ENCODE measurements around the gene WNT8B.
A peak's percentile ranks its signal among the peaks of the same experiment; 100 is the strongest.

Gene WNT8B, protein sequence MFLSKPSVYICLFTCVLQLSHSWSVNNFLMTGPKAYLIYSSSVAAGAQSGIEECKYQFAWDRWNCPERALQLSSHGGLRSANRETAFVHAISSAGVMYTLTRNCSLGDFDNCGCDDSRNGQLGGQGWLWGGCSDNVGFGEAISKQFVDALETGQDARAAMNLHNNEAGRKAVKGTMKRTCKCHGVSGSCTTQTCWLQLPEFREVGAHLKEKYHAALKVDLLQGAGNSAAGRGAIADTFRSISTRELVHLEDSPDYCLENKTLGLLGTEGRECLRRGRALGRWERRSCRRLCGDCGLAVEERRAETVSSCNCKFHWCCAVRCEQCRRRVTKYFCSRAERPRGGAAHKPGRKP

DNA sequence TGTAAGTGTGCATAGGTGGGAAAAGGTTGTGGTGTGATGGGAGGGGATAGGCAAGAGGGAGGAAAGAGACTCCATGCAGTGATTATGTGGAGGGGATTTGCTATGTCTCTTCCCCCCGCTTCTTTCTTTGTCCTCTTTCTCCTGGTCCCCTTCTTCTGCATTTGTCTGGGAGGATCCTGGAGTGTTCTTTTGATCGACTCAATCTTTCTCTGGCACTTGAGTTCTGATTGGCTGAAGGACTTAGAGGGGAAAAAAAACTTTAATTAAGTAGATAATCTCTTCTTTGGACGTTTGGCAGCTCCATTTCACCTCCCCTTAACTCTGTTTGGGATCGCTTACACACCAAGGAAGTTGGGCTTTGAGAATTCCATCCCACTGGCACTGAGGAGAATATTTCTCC, at the start of gene WNT8B:
Gene WNT8B (plus strand): TSS at position 301 of the 400 bp plus-strand sequence. CDS start 160 bp downstream, outside the sequence.
- TF ChIP-seq JUND (IDR thresholded peaks at IDR 0.05; ENCODE audit: low read depth), result no peak

DNA sequence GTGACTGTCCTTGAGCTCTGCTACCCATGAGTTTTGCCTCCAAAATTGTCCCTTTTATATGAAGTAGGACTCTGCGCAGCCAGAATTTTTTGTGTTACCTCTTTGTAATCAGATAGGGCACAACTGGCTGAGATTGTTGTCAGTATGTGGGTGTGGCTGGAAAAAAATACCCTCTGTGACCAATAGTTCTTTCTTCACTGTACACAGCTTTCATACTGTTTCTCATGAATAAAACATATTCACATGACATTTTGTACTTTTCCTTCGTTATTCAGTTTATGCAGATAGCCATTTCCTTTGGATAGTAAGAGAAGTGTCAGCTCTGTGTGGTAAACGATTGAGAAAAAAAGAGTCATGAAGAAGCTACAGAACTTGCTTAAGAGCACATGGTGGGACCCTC, 49.6 kb upstream of the WNT8B start:
- DNase-seq (ENCODE audit: low read depth in 1 of 2, low spot score in 1 of 2), result no peak
- TF ChIP-seq JUND (IDR thresholded peaks at IDR 0.05; ENCODE audit: low read depth), result no peak
- in situ Hi-C loops (cut with HindIII; ENCODE audit: low pct_unique_long_range_greater_than_20kb, low sequenced_read_pairs), result no loop called here

More for the DNA sequence above, at the start of gene WNT8B:
- no peak for DNase-seq (ENCODE audit: low read depth in 1 of 2, low spot score in 1 of 2)
- in situ Hi-C loops (cut with HindIII; ENCODE audit: low pct_unique_long_range_greater_than_20kb, low sequenced_read_pairs), result no loop called here

DNA sequence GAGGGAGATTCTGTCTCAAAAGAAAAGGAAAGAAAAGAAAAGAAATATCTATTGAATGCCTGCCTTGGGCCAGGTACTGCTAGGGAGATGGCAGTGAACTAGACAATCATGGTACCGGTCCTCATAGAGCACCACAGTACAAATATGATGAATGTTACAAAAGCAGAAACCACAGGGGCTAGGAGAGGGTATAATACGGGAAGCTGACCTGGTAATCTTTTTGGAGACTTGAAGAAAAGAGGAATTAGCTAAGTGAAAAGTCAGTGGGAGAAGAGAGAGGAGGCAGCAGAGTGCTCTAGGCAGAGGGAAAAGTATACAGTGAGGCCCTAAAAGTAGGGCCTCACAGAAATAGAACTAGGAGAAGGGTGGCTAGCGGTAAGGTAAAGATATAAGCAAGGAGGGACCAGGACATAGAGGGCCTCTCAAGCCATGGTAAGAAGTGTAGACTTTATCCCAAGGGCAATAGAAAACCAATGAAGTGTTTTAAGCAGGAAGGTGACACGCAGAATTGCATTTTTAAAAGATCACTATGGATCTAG, 42.8 kb upstream of the WNT8B start:
- in situ Hi-C loops (cut with HindIII; ENCODE audit: low pct_unique_long_range_greater_than_20kb, low sequenced_read_pairs), result no loop called here
- no peak for TF ChIP-seq JUND (IDR thresholded peaks at IDR 0.05; ENCODE audit: low read depth)
- DNase-seq (ENCODE audit: low read depth in 1 of 2, low spot score in 1 of 2), result no peak

DNA sequence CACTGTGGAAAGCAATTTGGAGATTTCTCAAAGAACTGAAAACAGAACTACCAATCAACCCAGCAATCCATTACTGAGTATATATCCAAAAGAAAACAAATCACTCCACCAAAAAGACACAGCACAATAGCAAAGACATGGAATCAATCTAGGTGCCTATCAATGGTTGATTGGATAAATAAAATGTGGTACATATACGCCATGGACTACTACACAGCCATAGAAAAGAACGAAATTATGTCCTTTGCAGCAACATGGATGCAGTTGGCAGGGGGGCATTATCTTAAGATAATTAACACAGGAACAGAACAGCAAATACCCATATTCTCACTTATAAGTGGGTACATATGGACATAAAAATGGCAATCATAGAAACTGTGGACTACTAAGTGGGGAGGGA, 35.4 kb upstream of the WNT8B start:
- in situ Hi-C loops (cut with HindIII; ENCODE audit: low pct_unique_long_range_greater_than_20kb, low sequenced_read_pairs), result no loop called here
- DNase-seq (ENCODE audit: low read depth in 1 of 2, low spot score in 1 of 2), result no peak
- no peak for TF ChIP-seq JUND (IDR thresholded peaks at IDR 0.05; ENCODE audit: low read depth)

DNA sequence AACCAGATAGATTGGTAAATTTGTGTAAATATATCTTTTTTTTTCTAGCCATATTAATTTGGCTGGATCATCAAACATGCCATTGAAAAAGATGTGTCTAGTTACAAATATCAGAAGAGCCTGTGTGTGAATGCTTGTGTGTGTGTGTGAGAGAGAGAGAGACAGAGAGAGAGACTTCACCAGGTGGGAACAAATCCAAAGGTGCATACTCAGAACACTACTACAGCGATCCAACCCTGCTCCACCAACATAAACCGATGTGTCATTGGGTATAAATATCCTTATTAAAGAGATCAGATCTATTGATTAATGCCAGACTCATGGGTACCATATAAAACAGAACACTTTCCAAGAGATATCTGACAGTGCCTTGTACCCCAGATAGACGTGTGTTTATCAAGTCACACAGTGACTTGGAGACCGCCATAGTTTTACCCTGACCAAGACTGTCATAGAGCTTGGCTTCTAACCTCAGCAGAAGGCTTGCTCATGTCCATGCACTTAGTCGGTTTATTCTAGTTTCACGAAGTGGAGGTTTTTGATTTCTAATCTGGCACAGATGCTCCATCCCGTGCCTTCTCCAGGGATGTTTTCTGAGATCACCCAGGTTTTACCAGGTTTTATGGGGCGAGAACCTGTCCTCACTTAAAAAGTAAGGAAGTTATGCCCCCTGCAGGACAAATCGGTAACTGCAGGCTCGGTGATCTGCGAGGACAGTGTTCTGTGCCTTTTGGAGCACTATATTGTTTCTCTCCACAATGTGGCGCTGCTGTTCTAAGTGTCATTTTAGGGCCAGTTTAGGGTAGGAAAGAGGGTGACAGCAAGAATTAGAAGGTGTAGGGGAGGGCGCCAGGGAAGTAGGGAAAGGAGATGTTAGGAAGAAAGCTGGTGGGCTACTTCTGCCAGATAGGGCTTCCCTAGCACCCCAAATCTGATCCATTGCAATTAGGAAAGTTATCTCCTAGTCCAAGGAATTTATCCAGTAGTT, 29.3 kb upstream of the WNT8B start:
- in situ Hi-C loops (cut with HindIII; ENCODE audit: low pct_unique_long_range_greater_than_20kb, low sequenced_read_pairs), result no loop called here
- TF ChIP-seq JUND (IDR thresholded peaks at IDR 0.05; ENCODE audit: low read depth), result no peak
- peak; percentile 75 to 97 for DNase-seq (ENCODE audit: low read depth in 1 of 2, low spot score in 1 of 2)

DNA sequence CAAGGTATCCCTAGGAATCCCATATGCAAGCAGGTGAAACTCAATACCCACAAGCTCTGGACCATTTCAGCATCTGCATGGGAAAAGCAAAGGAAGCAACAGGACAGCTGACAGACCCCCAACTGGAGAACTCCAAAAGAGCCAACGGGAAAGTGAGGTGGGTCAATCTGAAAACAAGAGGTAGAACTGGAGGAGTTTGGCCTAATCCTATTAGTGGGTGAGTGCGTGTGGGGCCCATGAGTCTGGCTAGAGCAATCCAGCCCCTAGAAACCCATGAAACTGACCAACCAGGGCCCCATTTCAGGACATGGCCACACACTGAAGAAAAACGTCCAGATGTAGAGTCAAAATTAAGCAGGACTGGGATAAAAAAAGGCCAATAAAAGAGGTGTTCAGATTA, 26.6 kb upstream of the WNT8B start:
- TF ChIP-seq JUND (IDR thresholded peaks at IDR 0.05; ENCODE audit: low read depth), result no peak
- no peak for DNase-seq (ENCODE audit: low read depth in 1 of 2, low spot score in 1 of 2)
- in situ Hi-C loops (cut with HindIII; ENCODE audit: low pct_unique_long_range_greater_than_20kb, low sequenced_read_pairs), result no loop called here

DNA sequence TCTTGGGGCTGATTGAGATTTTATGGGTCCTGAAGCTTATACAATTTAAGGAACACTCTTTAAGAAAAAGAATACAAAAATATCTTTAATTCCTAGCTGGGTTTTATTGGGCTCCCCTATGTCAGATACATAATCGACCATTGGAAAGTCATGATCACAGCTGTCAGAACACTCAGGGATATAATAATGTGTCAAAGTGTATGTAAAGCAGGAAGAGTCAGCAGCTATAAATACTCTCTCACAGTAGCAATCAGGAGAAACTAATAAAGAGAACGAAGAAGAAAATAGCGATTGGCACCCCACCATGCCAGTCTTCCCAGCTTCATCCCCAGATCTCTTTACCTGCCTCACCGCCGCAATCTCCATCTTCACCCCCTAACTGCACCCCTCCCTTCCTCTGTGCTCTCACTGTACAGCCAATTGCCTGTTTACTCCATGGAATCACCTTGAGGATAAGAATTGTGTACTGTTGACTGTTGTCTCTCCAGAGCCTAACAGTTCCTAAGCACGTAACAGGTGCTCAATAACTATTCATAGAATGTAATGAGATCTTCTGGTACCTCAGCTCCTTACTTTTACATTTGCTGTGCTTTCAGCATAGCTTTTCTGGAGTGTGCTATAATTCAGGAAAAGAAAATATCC, 24.0 kb upstream of the WNT8B start:
- DNase-seq (ENCODE audit: low read depth in 1 of 2, low spot score in 1 of 2), result no peak
- in situ Hi-C loops (cut with HindIII; ENCODE audit: low pct_unique_long_range_greater_than_20kb, low sequenced_read_pairs), result no loop called here
- TF ChIP-seq JUND (IDR thresholded peaks at IDR 0.05; ENCODE audit: low read depth), result no peak

DNA sequence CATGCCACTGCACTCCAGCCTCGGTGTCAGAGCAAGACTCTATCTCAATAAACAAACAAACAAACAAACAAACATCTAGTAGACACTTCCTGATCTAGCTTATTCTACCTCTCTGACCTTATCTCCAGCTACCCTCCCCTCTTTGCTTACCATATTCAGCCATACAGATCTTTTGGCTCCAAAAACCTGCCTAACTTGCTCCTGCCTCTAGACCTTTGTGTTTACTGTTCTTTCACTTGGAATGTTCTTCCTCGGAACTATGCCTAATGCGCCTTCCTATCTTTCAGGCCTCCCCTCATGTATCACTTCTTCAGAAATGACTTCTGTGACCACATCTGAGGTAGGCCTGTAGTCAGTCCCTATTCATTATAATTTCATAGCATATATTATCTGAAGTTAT, 20.3 kb upstream of the WNT8B start:
- no peak for TF ChIP-seq JUND (IDR thresholded peaks at IDR 0.05; ENCODE audit: low read depth)
- in situ Hi-C loops (cut with HindIII; ENCODE audit: low pct_unique_long_range_greater_than_20kb, low sequenced_read_pairs), result no loop called here
- peak; percentile 25 to 77 for DNase-seq (ENCODE audit: low read depth in 1 of 2, low spot score in 1 of 2)

DNA sequence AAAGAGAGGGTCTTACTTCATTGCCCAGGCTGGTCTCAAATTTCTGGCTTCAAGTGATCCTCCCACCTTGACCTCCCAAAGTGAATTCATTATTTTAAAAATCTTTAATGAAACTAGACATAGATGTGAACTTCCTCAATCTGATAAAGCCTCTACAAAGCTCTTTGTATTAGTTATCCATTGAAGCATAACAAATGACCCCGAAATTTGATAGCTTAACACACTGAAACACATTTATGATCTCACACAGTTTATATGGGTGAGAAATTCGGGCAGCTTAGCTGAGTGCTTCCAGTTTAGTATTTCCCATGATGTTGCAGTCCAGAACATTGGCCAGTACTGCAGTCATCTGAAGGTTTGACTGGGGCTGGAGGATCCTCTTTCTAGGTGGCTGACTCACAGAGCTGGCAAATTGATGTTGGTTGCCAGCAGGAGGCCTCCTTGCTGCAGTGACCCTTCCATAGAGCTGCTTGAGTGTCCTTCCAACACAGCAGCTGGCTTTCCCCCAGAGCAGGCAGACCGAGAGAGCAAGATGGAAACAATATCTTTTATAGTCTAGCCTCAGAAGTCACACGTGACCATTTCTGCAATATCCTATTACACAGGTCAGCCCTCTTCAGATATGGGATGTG, 16.6 kb upstream of the WNT8B start:
- DNase-seq (ENCODE audit: low read depth in 1 of 2, low spot score in 1 of 2), result no peak
- in situ Hi-C loops (cut with HindIII; ENCODE audit: low pct_unique_long_range_greater_than_20kb, low sequenced_read_pairs), result no loop called here
- TF ChIP-seq JUND (IDR thresholded peaks at IDR 0.05; ENCODE audit: low read depth), result no peak

DNA sequence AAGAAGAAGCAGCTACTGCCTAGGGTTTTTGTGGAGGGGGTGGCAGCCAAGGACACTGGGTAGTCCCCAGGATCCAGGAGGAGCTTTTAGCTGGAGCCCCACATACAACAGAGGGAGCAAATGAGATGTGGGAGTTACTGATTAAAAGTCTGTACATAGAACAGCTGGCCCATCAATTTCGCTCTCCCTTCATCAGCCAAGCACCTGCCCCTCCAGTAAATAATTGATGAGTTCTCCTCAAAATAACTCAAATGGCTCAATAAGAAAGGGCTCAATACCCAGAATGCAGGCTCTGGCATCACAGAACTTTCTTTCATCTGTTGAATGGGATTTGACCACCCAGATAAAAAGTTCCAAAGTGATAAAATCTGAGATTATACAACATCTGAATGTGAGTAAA, 15.1 kb upstream of the WNT8B start:
- in situ Hi-C loops (cut with HindIII; ENCODE audit: low pct_unique_long_range_greater_than_20kb, low sequenced_read_pairs), result no loop called here
- TF ChIP-seq JUND (IDR thresholded peaks at IDR 0.05; ENCODE audit: low read depth), result no peak
- no peak for DNase-seq (ENCODE audit: low read depth in 1 of 2, low spot score in 1 of 2)

DNA sequence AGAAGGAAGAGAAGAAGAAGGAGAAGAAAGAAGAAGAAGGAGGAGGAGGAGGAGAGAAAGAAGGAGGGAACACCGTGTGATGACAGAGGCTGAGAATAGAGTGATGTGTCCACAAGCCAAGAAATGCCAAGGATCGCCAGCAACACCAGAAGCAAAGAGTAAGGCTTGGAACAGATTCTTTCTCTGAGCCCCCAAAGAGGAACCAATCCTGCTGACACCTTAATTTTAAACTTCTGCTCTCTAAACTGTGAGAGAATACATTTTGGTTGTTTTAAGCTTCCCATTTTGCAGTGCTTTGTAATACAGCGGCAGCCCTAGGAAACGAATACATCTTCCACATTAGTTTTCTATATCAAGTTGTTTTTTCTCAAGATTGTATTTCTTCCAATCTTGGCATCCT, 13.9 kb upstream of the WNT8B start:
- no peak for DNase-seq (ENCODE audit: low read depth in 1 of 2, low spot score in 1 of 2)
- in situ Hi-C loops (cut with HindIII; ENCODE audit: low pct_unique_long_range_greater_than_20kb, low sequenced_read_pairs), result no loop called here

DNA sequence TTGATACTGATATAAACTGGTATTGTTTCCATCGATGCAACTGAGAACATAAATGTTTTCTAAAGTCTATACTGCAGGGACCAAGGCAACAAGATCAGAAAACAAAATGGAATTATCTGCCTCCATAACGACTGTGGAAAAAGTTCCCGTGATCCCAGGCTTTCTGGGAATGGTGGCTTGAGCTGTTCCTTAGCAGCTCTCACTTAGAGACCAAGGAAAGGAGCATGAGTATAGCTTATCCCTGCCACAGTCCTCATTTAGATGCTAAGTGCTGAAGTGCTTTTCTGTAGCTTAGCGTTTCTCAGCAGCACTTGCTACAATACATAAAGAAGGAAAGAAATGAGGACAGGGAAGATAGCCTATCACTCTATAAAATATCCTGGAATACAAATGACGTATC, 5.5 kb downstream of the WNT8B start:
- no peak for DNase-seq (ENCODE audit: low read depth in 1 of 2, low spot score in 1 of 2)
- no peak for TF ChIP-seq JUND (IDR thresholded peaks at IDR 0.05; ENCODE audit: low read depth)
- in situ Hi-C loops (cut with HindIII; ENCODE audit: low pct_unique_long_range_greater_than_20kb, low sequenced_read_pairs), result no loop called here

More for the DNA sequence above, 13.9 kb upstream of the WNT8B start:
- no peak for TF ChIP-seq JUND (IDR thresholded peaks at IDR 0.05; ENCODE audit: low read depth)

Measured in T47D (cell line).